IMR-90 (cell line): ENCODE data around the gene KCNJ13. TPM values are rescaled to one million over a fixed set of nuclear protein-coding genes. Genes with fewer than 3 reads are reported as not detected.
A peak's percentile ranks its signal among the peaks of the same experiment; 100 is the strongest.

Experiments used
- ATAC-seq: fragments of 200-7000 bp; cut with Tn5 transposase; 2 replicates; pipeline ENCODE4 v1.9.1; 2020; ENCODE audit warnings: low read depth, mild to moderate bottlenecking, moderate library complexity
- BruUV-seq: library from RNA; stranded (reverse); fragments of 400-500 nt; replicated peaks from 2 replicates; lab custom pipeline; 2021; lab: Mats Ljungman, UMichigan
- CTCF ChIA-PET: fragments of 300-600 bp; formaldehyde crosslinking; extraction: SDS; loops from one replicate; lab custom pipeline; 2021; ENCODE audit warnings: antibody characterized with exemption; lab: Yijun Ruan, JAX
- POLR2A ChIA-PET: fragments of 300-600 bp; sonication (Branson Sonifier 250); formaldehyde crosslinking; loops from one replicate; lab custom pipeline; 2022; ENCODE audit warnings: antibody characterized with exemption; ENCODE audit not compliant: unreplicated experiment; lab: Charles Lee
- DNase-seq: peaks from one replicate; pipeline ENCODE4 v3.0.0; 2013
- H2AFZ ChIP-seq: replicated peaks from 2 replicates; pipeline ENCODE3; 2013; ENCODE audit warnings: low read length, mild to moderate bottlenecking; ENCODE audit not compliant: poor library complexity
- H2AK5ac ChIP-seq: 2 replicates; pipeline ENCODE4 v1.6.1; 2013; ENCODE audit warnings: low read depth, low read length, inconsistent platforms
- H2AK9ac ChIP-seq: replicated peaks from 2 replicates; pipeline ENCODE3; 2013; ENCODE audit warnings: mild to moderate bottlenecking, low read depth, low read length, moderate library complexity; ENCODE audit not compliant: poor library complexity
- H2BK120ac ChIP-seq: 2 replicates; pipeline ENCODE4 v1.6.1; 2013; ENCODE audit warnings: low read depth, low read length, inconsistent platforms
- H2BK15ac ChIP-seq: 3 replicates; pipeline ENCODE4 v1.6.1; 2013; ENCODE audit warnings: low read depth, low read length, inconsistent platforms
- H2BK20ac ChIP-seq: 2 replicates; pipeline ENCODE4 v1.6.1; 2013; ENCODE audit warnings: low read depth, mild to moderate bottlenecking, inconsistent platforms, low read length, moderate library complexity
- H2BK5ac ChIP-seq: 2 replicates; pipeline ENCODE4 v1.6.1; 2013; ENCODE audit warnings: mild to moderate bottlenecking, low read depth, low read length, inconsistent platforms; ENCODE audit not compliant: poor library complexity, severe bottlenecking
- H3K14ac ChIP-seq: replicated peaks from 2 replicates; pipeline ENCODE4 v1.6.1; 2013; ENCODE audit warnings: low read depth, low read length, inconsistent platforms
- H3K18ac ChIP-seq: 2 replicates; pipeline ENCODE4 v1.6.1; 2013; ENCODE audit warnings: low read depth, low read length, control low read depth
- H3K23ac ChIP-seq: 2 replicates; pipeline ENCODE4 v1.6.1; 2013; ENCODE audit warnings: low read depth, low read length, inconsistent platforms
- H3K27ac ChIP-seq: 2 replicates; pipeline ENCODE4 v1.5.1; 2013; ENCODE audit warnings: mild to moderate bottlenecking, control low read depth, low read length; ENCODE audit not compliant: insufficient read depth
- H3K27me3 ChIP-seq: 2 replicates; pipeline ENCODE4 v1.6.1; 2013; ENCODE audit warnings: low read length; ENCODE audit not compliant: control insufficient read depth, insufficient read depth
- H3K36me3 ChIP-seq: 2 replicates; pipeline ENCODE4 v1.6.1; 2013; ENCODE audit warnings: low read length, mixed read lengths; ENCODE audit not compliant: control insufficient read depth, insufficient read depth
- H3K4ac ChIP-seq: 2 replicates; pipeline ENCODE4 v1.6.1; 2013; ENCODE audit warnings: low read depth, low read length, inconsistent platforms
- H3K4me1 ChIP-seq: 2 replicates; pipeline ENCODE4 v1.6.1; 2013; ENCODE audit warnings: low read length, mixed read lengths; ENCODE audit not compliant: control insufficient read depth, insufficient read depth
- H3K4me2 ChIP-seq: 2 replicates; pipeline ENCODE4 v1.6.1; 2013; ENCODE audit warnings: low read depth, mild to moderate bottlenecking, control low read depth, low read length, moderate library complexity
- H3K4me3 ChIP-seq: 2 replicates; pipeline ENCODE4 v1.5.1; 2013; ENCODE audit warnings: low read depth, mild to moderate bottlenecking, control low read depth, low read length, moderate library complexity; ENCODE audit not compliant: insufficient read depth
- H3K56ac ChIP-seq: 2 replicates; pipeline ENCODE4 v1.6.1; 2013; ENCODE audit warnings: low read length, inconsistent platforms; ENCODE audit not compliant: insufficient read depth; ENCODE audit errors: extremely low read depth
- H3K79me1 ChIP-seq, 2 experiments: 2 replicates each; pipeline ENCODE4 v1.6.1; 2013; ENCODE audit warnings: low read length in 2 of 2, inconsistent platforms in 1 of 2, low read depth in 1 of 2
- H3K9ac ChIP-seq: 2 replicates; pipeline ENCODE4 v1.6.1; 2013; ENCODE audit warnings: low read depth, low read length, control low read depth
- H3K9me1 ChIP-seq: 2 replicates; pipeline ENCODE4 v1.6.1; 2013; ENCODE audit warnings: low read length, inconsistent platforms; ENCODE audit not compliant: insufficient read depth
- H3K9me3 ChIP-seq: 2 replicates; pipeline ENCODE4 v1.6.1; 2013; ENCODE audit warnings: low read length; ENCODE audit not compliant: control insufficient read depth, insufficient read depth
- H4K20me1 ChIP-seq: 2 replicates; pipeline ENCODE4 v1.6.1; 2013; ENCODE audit warnings: low read length, inconsistent platforms; ENCODE audit not compliant: insufficient read depth
- H4K5ac ChIP-seq: 2 replicates; pipeline ENCODE4 v1.6.1; 2013; ENCODE audit warnings: mild to moderate bottlenecking, low read depth, low read length, control low read depth
- H4K8ac ChIP-seq, 2 experiments: 2 replicates each; pipeline ENCODE4 v1.6.1; 2013; ENCODE audit warnings: low read depth in 2 of 2, low read length in 2 of 2, control low read depth in 1 of 2, inconsistent platforms in 1 of 2
- H4K91ac ChIP-seq: 2 replicates; pipeline ENCODE4 v1.6.1; 2013; ENCODE audit warnings: low read depth, low read length, inconsistent platforms; ENCODE audit not compliant: insufficient read depth
- MAFK ChIP-seq: IDR thresholded peaks from 2 replicates; pipeline ENCODE4 v1.6.1; 2012; ENCODE audit warnings: low read depth, low read length, improper control_type of control experiment
- RCOR1 ChIP-seq: IDR thresholded peaks from 2 replicates; pipeline ENCODE4 v1.6.1; 2012; ENCODE audit warnings: mild to moderate bottlenecking, low read length, improper control_type of control experiment; ENCODE audit not compliant: insufficient replicate concordance
- dilution Hi-C: fragments of 300-500 bp; cut with HindIII; formaldehyde crosslinking; loops from one replicate; pipeline ENCODE4 v1.14.3; 2018; ENCODE audit warnings: low sequenced_read_pairs; ENCODE audit not compliant: unreplicated experiment
- in situ Hi-C: fragments of 300-500 bp; cut with MboI; formaldehyde crosslinking; loops from 3 replicates; pipeline ENCODE4 v1.14.3; 2019; ENCODE audit warnings: low sequenced_read_pairs, inconsistent platforms, mixed read lengths
- intact Hi-C: fragments of 100-400 bp; cut with micrococcal nuclease; formaldehyde crosslinking; loops from 2 replicates; pipeline ENCODE4 v1.10.0; 2022
- polyA plus RNA-seq, 3 experiments: library from polyadenylated mRNA; depleted of rRNA; stranded (reverse); fragments of >200 nt; gene quantifications; 2 replicates each; pipeline ENCODE4 v1.2.3, GENCODE V29; 2012; ENCODE audit warnings: low replicate concordance in 1 of 3
- total RNA-seq: library from RNA; depleted of rRNA; stranded (reverse); fragments of >200 nt; gene quantifications from 2 replicates; pipeline ENCODE4 v1.2.3, GENCODE V29; 2012

The KCNJ13 gene
- total and polyA plus RNA-seq, 2 of the 4 experiments (the other 2 are of a cell fraction), result not detected

DNA sequence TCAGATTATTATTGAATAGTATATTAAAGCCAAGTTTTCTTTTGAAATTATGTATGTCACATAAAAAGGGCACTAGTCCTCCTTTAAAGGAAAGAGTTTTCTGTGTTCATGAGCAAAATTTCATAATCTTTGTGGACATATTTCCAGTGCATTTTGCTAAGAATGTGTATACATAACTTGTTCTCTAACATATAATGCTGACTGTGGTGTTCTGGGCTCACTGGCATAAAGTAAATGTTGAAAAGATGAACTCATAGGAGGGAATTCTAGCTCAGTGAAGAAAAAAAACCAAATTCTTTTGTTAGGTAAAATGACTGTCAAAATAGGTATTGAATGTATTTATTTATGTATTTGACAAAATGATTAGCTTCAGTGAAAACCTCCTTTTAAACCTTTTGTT, 6.2 kb downstream of the KCNJ13 start:
- DNase-seq, result no peak
- Histone ChIP-seq H2BK15ac (no peak overlapping the region), H3K4me2 (no peak overlapping the region)

More for the DNA sequence above, 6.2 kb downstream of the KCNJ13 start:
- Histone ChIP-seq H3K9me3 (no peaks in the 10 kb centered on the region), H3K9ac (no peak overlapping the region), H3K9me1 (peaks cover 6% of the 10 kb centered on the region), H3K23ac (no peak overlapping the region), H2AK9ac (no peak overlapping the region), H4K91ac (no peak overlapping the region), H2AFZ (no peak overlapping the region), H3K18ac (no peak overlapping the region), H2BK5ac (no peak overlapping the region), H4K20me1 (peaks cover 4% of the 10 kb centered on the region; the same call in 1 of the 2 replicates), H3K79me1 (peaks cover 10 to 12% of the 10 kb centered on the region in 2 experiments), H4K5ac (no peak overlapping the region), H3K14ac (no peak overlapping the region), H3K27me3 (no peaks in the 10 kb centered on the region), H3K56ac (no peak overlapping the region), H2BK20ac (no peak overlapping the region), H3K4ac (no peak overlapping the region), H3K4me3 (no peak overlapping the region), H3K4me1 (peaks cover 2% of the 10 kb centered on the region; the same call in 1 of the 2 replicates), H4K8ac (no peak overlapping the region), H2BK120ac (no peak overlapping the region), H2AK5ac (no peak overlapping the region), H3K36me3 (peaks cover 17% of the 10 kb centered on the region), H3K27ac (no peak overlapping the region)
- TF ChIP-seq RCOR1, result no peak
- TF ChIP-seq MAFK, result peak; percentile 66
- BruUV-seq, result no TSS peak
- dilution Hi-C loops (no loop called here), intact Hi-C loops (loop anchor here (10.0 kb wide), 1 partner anchor 165 kb away; no protein-coding TSS in a partner anchor), in situ Hi-C loops (no loop called here)
- no peak for ATAC-seq
- CTCF ChIA-PET, result interaction anchor here (0.6 kb wide), 2 partner anchors 58 to 141 kb away, joined by 3 to 5 read pairs; no protein-coding TSS in a partner anchor
- POLR2A ChIA-PET, result interaction anchor here (0.6 kb wide), 1 partner anchor 27 kb away, joined by 4 read pairs; no protein-coding TSS in a partner anchor
